GM19238 (cell line): Measurements from ENCODE around the gene TIAM1.

Source experiments
- DNase-seq: peaks from one replicate; pipeline ENCODE4 v3.0.0; 2011; ENCODE audit warnings: low spot score; ENCODE audit not compliant: insufficient read length

TIAM1 gene

DNA sequence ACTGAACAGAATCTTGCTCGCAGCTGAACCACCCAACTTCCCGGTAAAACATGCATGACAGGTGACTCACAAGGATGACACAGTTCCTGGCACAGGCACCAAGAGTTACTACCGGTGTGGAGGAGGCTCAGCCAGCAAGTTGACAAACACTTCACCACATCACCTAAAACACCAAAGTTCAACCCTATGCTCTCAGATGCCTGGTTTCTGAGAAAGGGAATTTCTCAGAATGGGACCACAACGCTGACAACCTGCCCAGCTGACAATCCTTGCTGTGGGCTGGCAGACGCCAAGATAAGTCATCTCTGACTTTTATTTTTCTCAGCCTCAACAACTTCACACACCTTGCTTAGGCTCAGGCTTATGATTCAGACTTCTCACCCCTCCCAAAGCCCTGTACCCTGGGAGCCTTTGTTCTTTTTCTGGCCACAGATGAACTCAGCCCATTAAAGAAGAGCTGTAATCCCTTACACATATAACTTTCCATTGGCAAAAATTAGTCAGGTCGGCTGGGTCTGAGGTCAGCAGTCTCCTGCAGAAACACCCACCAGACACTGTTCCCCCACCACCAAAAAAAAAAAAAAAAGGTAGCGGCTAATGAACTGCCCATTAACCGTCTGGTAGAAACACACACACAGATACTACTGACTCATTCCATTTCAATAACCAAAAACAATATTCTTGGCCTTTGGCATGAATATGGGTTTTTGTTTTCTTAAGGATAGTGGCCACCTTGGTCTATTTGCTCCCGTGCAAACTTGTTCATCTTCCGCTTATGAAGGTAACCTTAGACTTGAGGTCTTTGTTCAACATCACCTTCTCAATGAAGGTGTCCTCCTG, 10.8 kb upstream of the TIAM1 start:
- DNase-seq: no peak

DNA sequence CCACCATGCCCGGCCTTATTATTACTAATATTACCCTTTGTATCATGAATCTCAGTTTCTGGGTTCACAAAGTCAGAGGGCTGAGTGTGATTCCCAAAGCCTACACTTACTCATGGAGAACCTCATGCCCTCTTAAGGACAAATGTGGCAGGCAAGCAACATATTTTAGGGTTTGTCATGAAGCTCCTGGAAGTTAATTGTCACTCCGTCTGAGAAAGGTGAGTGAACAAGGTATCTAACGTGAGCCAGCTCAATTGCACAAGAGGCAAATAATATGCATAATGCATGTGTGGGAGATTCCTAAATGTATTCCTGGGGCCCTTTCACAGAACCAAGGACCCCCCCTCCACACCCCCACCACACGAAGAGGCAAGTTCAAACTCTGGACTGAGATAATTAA, 10.1 kb upstream of the TIAM1 start:
- no peak for DNase-seq

DNA sequence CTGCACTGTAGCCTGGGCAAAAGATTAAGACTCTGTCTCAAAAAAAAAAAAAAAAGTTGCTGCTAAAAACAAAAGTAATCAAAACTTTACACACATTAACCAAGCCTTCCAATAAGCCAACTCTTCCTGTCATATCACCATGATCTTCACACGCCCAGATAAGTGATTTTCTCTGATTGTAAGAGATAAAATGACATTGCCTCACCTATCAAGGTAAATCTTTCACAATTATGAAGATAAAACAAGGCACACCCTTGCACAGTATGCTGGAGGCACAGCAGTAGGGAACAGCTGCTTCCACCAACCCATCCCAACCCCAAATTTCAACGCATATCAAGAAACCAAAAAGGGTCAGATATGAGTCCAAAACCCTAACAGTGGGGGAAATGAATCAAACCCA, 8.8 kb upstream of the TIAM1 start:
- DNase-seq: no peak

DNA sequence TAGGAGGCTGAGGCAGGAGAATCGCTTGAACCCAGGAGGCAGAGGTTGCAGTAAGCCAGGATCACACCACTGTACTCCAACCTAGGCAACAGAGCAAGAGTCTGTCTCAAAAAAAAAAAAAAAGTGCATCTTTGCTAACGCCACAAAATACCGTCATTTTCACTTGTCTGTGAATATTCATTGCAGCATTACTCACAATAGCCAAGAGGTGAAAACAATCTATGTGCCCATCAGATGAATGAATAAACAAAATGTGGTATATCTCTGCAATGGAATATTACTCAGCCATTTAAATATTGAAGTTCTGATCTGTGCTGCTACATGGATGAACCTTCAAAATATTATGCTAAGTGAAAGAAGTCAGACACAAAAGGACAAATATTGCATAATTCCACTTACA, 7.9 kb upstream of the TIAM1 start:
- DNase-seq: no peak

- no peak for DNase-seq
Measured at GRCh38 chr21:31351438-31351837, 7.4 kb upstream of the TIAM1 start.

GRCh38 chr21:31349208-31349607, 5.1 kb upstream of the TIAM1 start:
- DNase-seq: no peak

DNA sequence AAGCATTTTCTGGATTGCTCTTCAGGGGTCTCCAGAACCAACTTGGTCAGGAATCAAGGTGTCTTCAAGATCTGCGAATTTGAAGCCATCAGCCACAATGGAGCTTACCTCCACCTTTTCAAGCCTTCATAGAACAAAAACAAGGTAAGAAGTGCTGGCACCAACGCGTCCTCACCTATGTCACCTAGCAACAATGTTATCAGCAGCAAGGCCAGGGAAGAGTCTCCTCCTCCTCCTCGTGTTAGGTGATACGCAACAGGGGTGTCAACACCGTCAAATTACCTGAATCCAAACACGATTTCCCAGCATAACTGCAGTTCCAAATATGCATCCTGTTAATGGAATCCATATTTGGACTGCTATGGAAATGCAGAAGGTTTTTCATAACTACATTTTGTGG, 4.1 kb upstream of the TIAM1 start:
- no peak for DNase-seq

GRCh38 chr21:31347435-31348032, 3.5 kb upstream of the TIAM1 start:
- DNase-seq: no peak

DNA sequence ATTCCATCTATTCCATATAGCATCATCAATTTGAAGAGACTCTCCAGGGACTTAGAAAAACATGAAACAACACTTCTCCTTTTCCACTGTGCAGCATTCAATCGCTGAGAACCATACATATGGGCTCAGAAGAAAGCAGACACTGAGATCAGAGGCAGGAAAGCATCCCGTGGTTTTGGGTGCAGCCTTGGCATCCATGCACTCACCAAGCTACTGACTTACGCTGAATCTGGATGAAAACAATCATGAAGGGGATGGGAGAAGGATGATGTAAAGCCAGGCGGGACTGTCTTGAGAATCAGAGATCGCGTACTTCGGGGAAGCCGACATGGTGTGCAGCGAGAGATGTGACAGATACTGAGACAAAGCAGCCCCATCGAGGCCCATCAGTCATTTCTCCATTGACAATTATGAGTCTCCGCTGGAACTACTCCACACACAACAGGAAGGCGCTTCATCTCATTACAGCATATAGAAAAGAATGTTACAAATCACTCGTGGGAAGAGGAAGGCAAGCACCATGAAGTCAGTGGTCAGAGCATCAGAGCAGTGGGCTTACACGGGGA, 2.3 kb upstream of the TIAM1 start:
- DNase-seq: no peak

DNA sequence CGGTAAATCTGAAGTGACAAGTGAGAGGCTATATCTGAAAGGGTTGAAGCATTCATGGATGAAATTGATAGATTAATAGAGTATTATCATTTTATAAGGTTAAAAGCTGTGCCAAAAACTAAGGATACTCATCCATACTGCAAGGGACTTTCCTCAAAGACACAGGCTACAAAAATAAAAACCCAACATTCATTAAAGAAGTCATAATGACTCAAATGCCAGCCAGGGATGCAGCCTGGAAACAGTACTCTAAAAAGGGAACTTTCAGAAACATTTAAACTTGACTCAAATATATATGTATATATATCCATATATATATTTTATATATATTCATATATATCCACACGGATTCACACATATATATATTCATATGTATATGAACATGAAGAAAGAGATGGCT, 1.1 kb upstream of the TIAM1 start:
- no peak for DNase-seq

- no peak for DNase-seq
Measured at GRCh38 chr21:31343030-31343510, 991 bp downstream of the TIAM1 start.

DNA sequence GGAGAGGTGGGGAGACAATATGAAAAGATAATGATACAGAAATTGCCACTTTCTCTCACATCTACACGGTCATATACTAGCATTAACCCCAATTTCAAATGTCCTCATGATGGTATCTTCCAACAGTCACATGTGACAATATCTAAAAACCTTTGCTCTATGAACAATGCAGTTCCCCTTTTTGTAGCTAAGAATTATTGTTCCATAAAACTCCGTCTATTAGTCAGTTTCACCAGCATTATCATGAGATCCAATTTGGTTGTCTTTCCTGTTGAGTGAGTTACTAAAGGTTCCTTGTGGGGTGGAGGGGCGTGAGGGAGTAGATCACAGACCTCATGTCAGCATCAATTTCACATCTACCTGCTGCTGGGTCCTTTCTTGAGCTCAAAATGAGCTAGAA, 1.7 kb downstream of the TIAM1 start:
- DNase-seq: no peak

DNA sequence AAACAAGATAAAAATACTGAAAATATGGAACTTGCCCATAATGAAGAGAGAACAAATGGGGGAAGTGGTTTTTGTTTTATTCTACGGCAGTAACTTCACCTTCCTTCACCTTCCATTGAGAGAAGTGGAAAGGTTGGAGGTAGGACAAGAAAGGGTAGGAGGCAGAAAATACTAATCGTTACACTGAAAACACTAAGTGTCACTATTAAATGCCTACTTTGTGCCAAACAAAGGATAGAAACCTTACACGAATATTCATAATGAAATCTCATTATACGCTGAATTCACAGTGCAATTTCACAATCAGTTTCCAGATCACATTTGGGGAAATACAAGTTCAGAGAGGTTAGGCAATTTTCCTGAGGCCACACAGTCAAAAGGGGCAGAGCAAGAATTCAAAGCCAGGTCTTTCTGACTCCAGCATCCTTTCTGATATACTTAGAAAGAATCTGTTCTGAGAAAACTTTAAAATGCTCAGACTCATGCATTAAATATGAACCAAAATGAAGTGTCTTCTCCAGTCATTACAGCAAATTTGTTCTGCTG, 3.0 kb downstream of the TIAM1 start:
- no peak for DNase-seq

- DNase-seq: no peak
Measured at GRCh38 chr21:31340514-31340913, 3.5 kb downstream of the TIAM1 start.

GRCh38 chr21:31339721-31340120, 4.3 kb downstream of the TIAM1 start:
- no peak for DNase-seq

DNA sequence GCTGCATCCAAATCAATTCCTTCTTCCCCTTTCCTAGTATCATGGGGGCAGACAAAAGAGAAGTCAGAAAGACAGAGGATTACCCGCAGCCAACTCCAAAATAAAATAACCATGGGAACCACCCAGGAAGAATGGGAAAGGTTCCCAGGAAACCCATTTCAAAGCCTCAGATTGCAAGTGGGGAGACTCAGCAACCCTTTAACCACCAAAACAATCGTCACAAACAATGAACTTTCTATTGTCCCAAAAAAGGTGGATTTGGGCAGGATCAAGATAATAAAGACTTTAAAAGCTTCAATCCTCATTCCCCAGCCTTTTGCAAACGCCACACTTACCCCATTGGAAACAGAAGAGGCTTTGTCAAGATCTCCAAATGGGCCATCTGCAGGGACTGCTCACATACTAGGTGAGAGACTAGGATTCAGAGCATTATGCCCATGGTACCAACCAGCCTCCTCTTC, 5.1 kb downstream of the TIAM1 start:
- DNase-seq: no peak

DNA sequence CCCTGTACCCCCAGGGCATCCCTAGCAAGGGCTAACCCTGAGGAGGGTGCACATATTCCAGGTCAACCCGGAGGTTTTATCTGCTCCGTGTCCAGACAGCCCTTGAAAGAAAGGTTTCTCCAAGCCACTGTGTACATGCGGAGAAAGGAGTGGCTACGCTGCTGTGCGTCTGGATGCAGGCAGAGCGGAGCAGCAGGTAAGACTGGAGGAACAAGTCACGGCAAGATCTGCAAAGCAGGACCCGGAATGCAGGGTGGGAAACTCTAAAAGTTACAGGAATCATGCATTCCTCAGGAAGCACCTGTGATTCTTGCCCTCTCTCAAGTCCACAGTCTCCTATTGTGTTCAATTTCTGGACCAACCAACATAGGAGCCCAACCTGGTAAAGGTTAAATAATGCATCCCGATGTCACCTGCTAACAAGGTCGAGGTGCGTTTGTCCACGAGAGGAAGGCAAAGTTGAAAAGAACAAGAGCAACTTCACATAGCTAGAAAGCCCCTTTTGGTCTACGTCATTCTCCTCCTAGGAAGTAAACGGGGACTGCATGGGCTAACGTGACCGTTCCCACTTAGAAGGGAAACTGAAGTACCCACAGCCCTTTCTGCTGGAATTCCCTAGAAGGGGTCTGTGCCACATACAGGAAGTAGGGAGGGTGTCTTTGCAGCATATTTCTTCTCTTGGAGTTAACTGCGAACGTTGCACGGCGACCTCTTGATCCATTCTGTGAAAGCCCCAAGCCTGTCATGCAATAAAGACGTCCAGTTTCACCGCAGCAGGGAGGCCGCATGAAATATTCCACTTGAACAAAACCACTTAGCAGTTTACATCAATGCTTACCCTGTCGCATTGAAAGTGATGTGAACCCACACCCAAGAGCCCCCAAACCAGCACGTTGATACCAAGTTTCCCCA, 5.8 kb downstream of the TIAM1 start:
- DNase-seq: no peak

DNA sequence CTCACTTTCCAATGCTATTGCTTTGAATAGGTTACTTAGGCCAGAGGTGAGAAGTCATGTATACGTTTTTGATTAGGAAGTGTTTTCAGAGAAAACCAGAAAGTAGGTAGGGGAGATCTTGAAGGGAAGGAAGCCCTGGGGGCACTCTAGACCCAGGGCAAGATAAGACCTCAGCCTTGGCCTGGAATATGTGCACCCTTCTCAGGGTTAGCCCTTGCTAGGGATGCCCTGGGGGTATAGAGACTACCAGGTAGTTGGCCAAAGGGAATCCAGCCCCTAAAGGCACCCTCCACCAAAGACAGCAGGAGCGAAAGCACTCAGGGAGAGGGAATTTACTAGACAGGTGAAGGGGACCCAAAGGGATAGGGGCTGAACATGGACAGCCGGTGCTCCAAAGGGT, 7.0 kb downstream of the TIAM1 start:
- no peak for DNase-seq

- no peak for DNase-seq
Measured at GRCh38 chr21:31336739-31337040, 7.4 kb downstream of the TIAM1 start.

- no peak for DNase-seq
Measured at GRCh38 chr21:31335957-31336738, 7.9 kb downstream of the TIAM1 start.

DNA sequence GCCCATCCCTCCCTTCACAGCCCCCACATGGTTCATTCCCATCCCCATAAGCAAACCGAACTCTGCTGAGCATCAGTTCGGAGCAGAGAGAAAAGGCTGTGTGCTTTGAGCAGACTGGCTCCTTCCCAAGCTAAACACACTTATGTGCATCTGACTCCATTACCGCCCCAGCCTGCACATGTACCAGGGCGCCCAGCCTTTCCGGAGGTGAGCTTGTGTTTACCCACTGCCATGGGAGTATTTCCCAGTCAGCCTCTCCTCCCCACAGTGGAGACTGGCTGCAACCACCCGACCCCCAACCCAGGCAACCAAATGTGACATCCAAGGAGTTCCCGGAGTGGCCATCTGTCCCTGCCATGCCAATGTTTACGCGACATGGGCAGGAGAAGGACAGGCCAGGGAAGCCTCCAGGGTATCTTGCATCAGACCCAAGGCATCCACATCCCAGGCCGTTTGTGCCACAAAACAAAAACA, 9.4 kb downstream of the TIAM1 start:
- DNase-seq: no peak
